GM23338 (cell line): ENCODE measurements around the gene HSP90AB1. TPM values are rescaled to one million over a fixed set of nuclear protein-coding genes. Genes with fewer than 3 reads are reported as not detected.

ENCODE experiments used
- ATAC-seq: fragments of 200-7000 bp; cut with Tn5 transposase; 3 replicates; pipeline ENCODE4 v1.9.1; 2020
- DNase-seq: peaks from one replicate; pipeline ENCODE4 v3.0.0-alpha.2; 2015; ENCODE audit warnings: low spot score
- H2AFZ ChIP-seq: fragments of 200-600 bp; sonication (generic); 2 replicates; pipeline ENCODE4 v1.8.0; 2016; ENCODE audit warnings: antibody characterized with exemption, mild to moderate bottlenecking, moderate library complexity
- H3F3A ChIP-seq: fragments of 200-600 bp; sonication (generic); replicated peaks from 2 replicates; pipeline ENCODE4 v1.8.0; 2017; ENCODE audit warnings: antibody characterized with exemption, mixed run types, low read depth
- H3K27ac ChIP-seq: fragments of 200-600 bp; sonication (generic); 2 replicates; pipeline ENCODE4 v1.6.1; 2016; ENCODE audit warnings: low read depth
- H3K27me3 ChIP-seq: fragments of 200-600 bp; sonication (generic); 2 replicates; pipeline ENCODE4 v1.8.0; 2016; ENCODE audit warnings: mild to moderate bottlenecking, mixed run types, moderate library complexity; ENCODE audit not compliant: insufficient read depth
- H3K36me3 ChIP-seq: fragments of 200-600 bp; sonication (generic); 2 replicates; pipeline ENCODE4 v1.8.0; 2016; ENCODE audit warnings: mild to moderate bottlenecking; ENCODE audit not compliant: insufficient read depth
- H3K4me1 ChIP-seq: fragments of 200-600 bp; sonication (generic); 2 replicates; pipeline ENCODE4 v1.8.0; 2016; ENCODE audit warnings: mild to moderate bottlenecking, moderate library complexity; ENCODE audit not compliant: insufficient read depth
- H3K4me2 ChIP-seq: fragments of 200-600 bp; sonication (generic); 2 replicates; pipeline ENCODE4 v1.7.1; 2017; ENCODE audit warnings: mixed run types
- H3K4me3 ChIP-seq: fragments of 200-600 bp; sonication (generic); 2 replicates; pipeline ENCODE4 v1.6.1; 2016; ENCODE audit warnings: mixed run types
- H3K79me2 ChIP-seq: fragments of 200-600 bp; sonication (generic); replicated peaks from 2 replicates; pipeline ENCODE4 v1.8.0; 2017; ENCODE audit warnings: mild to moderate bottlenecking; ENCODE audit not compliant: insufficient read depth
- H3K9me2 ChIP-seq: fragments of 200-600 bp; sonication (generic); 2 replicates; pipeline ENCODE4 v1.8.0; 2017; ENCODE audit not compliant: insufficient read depth
- H4K20me1 ChIP-seq: fragments of 200-600 bp; sonication (generic); replicated peaks from 2 replicates; pipeline ENCODE4 v1.8.0; 2017; ENCODE audit warnings: mild to moderate bottlenecking; ENCODE audit not compliant: insufficient read depth
- H3K27ac Mint-ChIP-seq: 2 replicates; pipeline ENCODE4 v1.8.0; 2020; ENCODE audit warnings: inconsistent platforms, mild to moderate bottlenecking, moderate library complexity, mixed read lengths
- H3K27me3 Mint-ChIP-seq: 3 replicates; pipeline ENCODE4 v1.8.0; 2022; ENCODE audit warnings: low read depth, mild to moderate bottlenecking, moderate library complexity, mixed read lengths, inconsistent platforms; ENCODE audit not compliant: insufficient read depth, poor library complexity
- H3K36me3 Mint-ChIP-seq: 3 replicates; pipeline ENCODE4 v1.8.0; 2021; ENCODE audit warnings: low read depth, mild to moderate bottlenecking, inconsistent platforms, moderate library complexity, mixed read lengths
- H3K4me1 Mint-ChIP-seq: 3 replicates; pipeline ENCODE4 v1.8.0; 2020; ENCODE audit warnings: mild to moderate bottlenecking, inconsistent platforms, mixed read lengths
- H3K4me3 Mint-ChIP-seq: 3 replicates; pipeline ENCODE4 v1.8.0; 2021; ENCODE audit warnings: moderate library complexity, mild to moderate bottlenecking, inconsistent platforms, mixed read lengths
- H3K9me3 Mint-ChIP-seq: 3 replicates; pipeline ENCODE4 v1.8.0; 2020; ENCODE audit warnings: moderate library complexity, mild to moderate bottlenecking, inconsistent platforms, mixed read lengths
- EZH2 ChIP-seq: fragments of 200-600 bp; sonication (generic); IDR thresholded peaks from one replicate; pipeline ENCODE4 v1.8.0; 2017; ENCODE audit warnings: antibody characterized with exemption, mild to moderate bottlenecking, low read depth; ENCODE audit not compliant: unreplicated experiment
- EZH2phosphoT487 ChIP-seq: fragments of 200-600 bp; sonication (generic); IDR thresholded peaks from one replicate; pipeline ENCODE4 v1.8.1; 2018; ENCODE audit warnings: antibody characterized with exemption; ENCODE audit not compliant: unreplicated experiment
- STAT1 ChIP-seq: IDR thresholded peaks from one replicate; pipeline ENCODE4 v1.6.1; 2016; ENCODE audit warnings: antibody characterized with exemption; ENCODE audit not compliant: unreplicated experiment
- ZNF114 ChIP-seq: fragments of 250-450 bp; sonication (Bioruptor Pico); IDR thresholded peaks from 2 replicates; pipeline ENCODE4 v1.5.0; 2020; ENCODE audit warnings: mild to moderate bottlenecking, moderate library complexity
- ZNF331 ChIP-seq: fragments of 250-450 bp; sonication (Bioruptor Pico); IDR thresholded peaks from 2 replicates; pipeline ENCODE4 v1.5.0; 2020; ENCODE audit warnings: low read depth, mild to moderate bottlenecking, moderate library complexity
- polyA plus RNA-seq: library from polyadenylated mRNA; unstranded; fragments of >200 nt; fragmentation: Nextera tagmentation; extraction: Ambion mirVana; gene quantifications from 2 replicates; pipeline ENCODE4 v1.2.1, GENCODE V29; 2016
- total RNA-seq: library from RNA; depleted of rRNA; stranded (reverse); fragments of >200 nt; shearing (Covaris generic); gene quantifications from 2 replicates; pipeline ENCODE4 v1.2.3, GENCODE V29; 2014
- TF ChIP-seq, protein P1 (sequence below): fragments of 250-450 bp; sonication (Bioruptor Pico); IDR thresholded peaks from 2 replicates; pipeline ENCODE4 v1.5.0; 2020; ENCODE audit warnings: mild to moderate bottlenecking, moderate library complexity
- TF ChIP-seq, protein P2 (sequence below): IDR thresholded peaks from 2 replicates; pipeline ENCODE4 v1.6.1; 2016; ENCODE audit warnings: antibody characterized with exemption

Gene HSP90AB1
- total and polyA plus RNA-seq, 2 experiments from 2014 or later, result 1,425 to 2,361 TPM

DNA sequence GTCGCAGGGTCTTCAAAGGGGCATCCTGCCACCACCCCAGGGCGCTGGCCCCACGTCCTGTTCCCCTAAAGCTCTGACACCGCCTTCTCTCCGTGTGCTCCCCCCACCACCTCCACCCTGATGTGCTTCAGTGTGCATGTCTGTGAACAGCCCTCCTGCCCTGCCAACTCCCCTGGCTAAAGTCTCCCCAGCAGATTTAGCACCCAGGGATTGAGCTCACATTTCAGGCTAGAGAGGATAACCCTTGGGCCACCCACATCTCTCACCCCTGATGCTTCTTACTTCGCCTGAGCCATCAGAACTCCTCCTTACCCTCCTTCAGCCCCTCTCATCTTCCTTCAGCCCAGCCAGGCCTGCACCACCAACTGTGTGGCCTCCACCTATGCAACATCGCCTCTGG is 30.9 kb downstream of the HSP90AB1 start (continued):
- TF ChIP-seq, protein P1, sequence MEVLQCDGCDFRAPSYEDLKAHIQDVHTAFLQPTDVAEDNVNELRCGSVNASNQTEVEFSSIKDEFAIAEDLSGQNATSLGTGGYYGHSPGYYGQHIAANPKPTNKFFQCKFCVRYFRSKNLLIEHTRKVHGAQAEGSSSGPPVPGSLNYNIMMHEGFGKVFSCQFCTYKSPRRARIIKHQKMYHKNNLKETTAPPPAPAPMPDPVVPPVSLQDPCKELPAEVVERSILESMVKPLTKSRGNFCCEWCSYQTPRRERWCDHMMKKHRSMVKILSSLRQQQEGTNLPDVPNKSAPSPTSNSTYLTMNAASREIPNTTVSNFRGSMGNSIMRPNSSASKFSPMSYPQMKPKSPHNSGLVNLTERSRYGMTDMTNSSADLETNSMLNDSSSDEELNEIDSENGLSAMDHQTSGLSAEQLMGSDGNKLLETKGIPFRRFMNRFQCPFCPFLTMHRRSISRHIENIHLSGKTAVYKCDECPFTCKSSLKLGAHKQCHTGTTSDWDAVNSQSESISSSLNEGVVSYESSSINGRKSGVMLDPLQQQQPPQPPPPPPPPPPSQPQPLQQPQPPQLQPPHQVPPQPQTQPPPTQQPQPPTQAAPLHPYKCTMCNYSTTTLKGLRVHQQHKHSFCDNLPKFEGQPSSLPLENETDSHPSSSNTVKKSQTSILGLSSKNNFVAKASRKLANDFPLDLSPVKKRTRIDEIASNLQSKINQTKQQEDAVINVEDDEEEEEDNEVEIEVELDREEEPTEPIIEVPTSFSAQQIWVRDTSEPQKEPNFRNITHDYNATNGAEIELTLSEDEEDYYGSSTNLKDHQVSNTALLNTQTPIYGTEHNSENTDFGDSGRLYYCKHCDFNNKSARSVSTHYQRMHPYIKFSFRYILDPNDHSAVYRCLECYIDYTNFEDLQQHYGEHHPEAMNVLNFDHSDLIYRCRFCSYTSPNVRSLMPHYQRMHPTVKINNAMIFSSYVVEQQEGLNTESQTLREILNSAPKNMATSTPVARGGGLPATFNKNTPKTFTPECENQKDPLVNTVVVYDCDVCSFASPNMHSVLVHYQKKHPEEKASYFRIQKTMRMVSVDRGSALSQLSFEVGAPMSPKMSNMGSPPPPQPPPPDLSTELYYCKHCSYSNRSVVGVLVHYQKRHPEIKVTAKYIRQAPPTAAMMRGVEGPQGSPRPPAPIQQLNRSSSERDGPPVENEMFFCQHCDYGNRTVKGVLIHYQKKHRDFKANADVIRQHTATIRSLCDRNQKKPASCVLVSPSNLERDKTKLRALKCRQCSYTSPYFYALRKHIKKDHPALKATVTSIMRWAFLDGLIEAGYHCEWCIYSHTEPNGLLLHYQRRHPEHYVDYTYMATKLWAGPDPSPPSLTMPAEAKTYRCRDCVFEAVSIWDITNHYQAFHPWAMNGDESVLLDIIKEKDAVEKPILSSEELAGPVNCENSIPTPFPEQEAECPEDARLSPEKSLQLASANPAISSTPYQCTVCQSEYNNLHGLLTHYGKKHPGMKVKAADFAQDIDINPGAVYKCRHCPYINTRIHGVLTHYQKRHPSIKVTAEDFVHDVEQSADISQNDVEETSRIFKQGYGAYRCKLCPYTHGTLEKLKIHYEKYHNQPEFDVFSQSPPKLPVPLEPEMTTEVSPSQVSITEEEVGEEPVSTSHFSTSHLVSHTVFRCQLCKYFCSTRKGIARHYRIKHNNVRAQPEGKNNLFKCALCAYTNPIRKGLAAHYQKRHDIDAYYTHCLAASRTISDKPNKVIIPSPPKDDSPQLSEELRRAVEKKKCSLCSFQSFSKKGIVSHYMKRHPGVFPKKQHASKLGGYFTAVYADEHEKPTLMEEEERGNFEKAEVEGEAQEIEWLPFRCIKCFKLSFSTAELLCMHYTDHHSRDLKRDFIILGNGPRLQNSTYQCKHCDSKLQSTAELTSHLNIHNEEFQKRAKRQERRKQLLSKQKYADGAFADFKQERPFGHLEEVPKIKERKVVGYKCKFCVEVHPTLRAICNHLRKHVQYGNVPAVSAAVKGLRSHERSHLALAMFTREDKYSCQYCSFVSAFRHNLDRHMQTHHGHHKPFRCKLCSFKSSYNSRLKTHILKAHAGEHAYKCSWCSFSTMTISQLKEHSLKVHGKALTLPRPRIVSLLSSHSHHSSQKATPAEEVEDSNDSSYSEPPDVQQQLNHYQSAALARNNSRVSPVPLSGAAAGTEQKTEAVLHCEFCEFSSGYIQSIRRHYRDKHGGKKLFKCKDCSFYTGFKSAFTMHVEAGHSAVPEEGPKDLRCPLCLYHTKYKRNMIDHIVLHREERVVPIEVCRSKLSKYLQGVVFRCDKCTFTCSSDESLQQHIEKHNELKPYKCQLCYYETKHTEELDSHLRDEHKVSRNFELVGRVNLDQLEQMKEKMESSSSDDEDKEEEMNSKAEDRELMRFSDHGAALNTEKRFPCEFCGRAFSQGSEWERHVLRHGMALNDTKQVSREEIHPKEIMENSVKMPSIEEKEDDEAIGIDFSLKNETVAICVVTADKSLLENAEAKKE (CRISPR knock-in tag), result no peak
- TF ChIP-seq ZNF114 (CRISPR knock-in tag), result no peak

DNA sequence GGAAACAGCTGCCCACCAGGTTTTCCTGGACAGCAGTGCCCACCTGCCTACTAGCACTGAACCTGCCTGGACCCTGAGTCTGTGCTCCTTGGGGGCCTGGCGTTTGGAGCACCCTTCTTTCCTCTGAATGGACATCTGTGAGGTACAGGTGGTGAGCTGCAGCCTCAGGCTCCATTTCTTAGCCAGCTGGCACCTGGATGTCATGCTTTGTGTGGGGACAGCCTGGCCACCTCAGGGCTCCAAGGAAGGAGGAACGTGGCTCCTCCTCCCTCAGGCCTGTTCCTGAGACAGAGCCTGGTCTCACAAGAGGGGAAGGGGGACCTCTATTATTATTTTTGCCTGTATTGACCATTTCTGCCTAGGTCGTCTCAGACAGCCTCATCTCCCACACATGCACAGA is 31.4 kb downstream of the HSP90AB1 start:
- ATAC-seq, result no peak
- no peak overlapping the region for H2AFZ ChIP-seq
- H3K36me3 ChIP-seq, result no peaks in the 10 kb centered on the region
- no peaks in the 10 kb centered on the region for H3K4me1 ChIP-seq
- H3K4me2 ChIP-seq, result no peak overlapping the region
- Mint-ChIP-seq H3K4me3 (no peak overlapping the region), H3K27ac (no peak overlapping the region), H3K27me3 (peaks cover 33% of the 10 kb centered on the region), H3K36me3 (peaks cover 4% of the 10 kb centered on the region; the same call in 1 of the 3 replicates), H3K9me3 (no peaks in the 10 kb centered on the region), H3K4me1 (peaks cover 5% of the 10 kb centered on the region)
- TF ChIP-seq STAT1 (no peak), EZH2phosphoT487 (no peak), EZH2 (no peak), ZNF331 (CRISPR knock-in tag) (no peak)
- TF ChIP-seq, protein P1 (CRISPR knock-in tag), result no peak
- TF ChIP-seq, protein P2, sequence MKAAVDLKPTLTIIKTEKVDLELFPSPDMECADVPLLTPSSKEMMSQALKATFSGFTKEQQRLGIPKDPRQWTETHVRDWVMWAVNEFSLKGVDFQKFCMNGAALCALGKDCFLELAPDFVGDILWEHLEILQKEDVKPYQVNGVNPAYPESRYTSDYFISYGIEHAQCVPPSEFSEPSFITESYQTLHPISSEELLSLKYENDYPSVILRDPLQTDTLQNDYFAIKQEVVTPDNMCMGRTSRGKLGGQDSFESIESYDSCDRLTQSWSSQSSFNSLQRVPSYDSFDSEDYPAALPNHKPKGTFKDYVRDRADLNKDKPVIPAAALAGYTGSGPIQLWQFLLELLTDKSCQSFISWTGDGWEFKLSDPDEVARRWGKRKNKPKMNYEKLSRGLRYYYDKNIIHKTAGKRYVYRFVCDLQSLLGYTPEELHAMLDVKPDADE, result no peak
- H3K27me3 ChIP-seq, result peaks cover 35% of the 10 kb centered on the region
- H3K4me3 ChIP-seq, result no peak overlapping the region
- H3K9me2 ChIP-seq, result no peaks in the 10 kb centered on the region
- no peaks in the 10 kb centered on the region for H3K79me2 ChIP-seq
- DNase-seq, result no peak
- no peak overlapping the region for H3K27ac ChIP-seq
- H4K20me1 ChIP-seq, result no peaks in the 10 kb centered on the region
- H3F3A ChIP-seq, result 0 out of 2 replicates have a peak, but pooled peaks cover 8% of the 10 kb centered on the region
